Suprapubic skin (tissue), 4 donors: ENCODE measurements around the gene IQCF5. TPM values are rescaled to one million over a fixed set of nuclear protein-coding genes. Genes with fewer than 3 reads are reported as not detected.
"Not testable (repeated sequence)": the region's sequence is repeated elsewhere in the genome, so short reads cannot be mapped to it uniquely, and the experiment has no call there.

ENCODE experiments used
- DNase-seq, 2 donors: peaks; one replicate each; pipeline ENCODE4 v3.0.0-alpha.2; 2019; ENCODE audit warnings: low spot score in 2 of 2
- H3K27ac ChIP-seq: fragments of 200-600 bp; sonication (generic); one replicate; pipeline ENCODE4 v1.5.1; 2019
- H3K27me3 ChIP-seq: fragments of 200-600 bp; sonication (generic); one replicate; pipeline ENCODE4 v1.5.1; 2019
- H3K36me3 ChIP-seq: fragments of 200-600 bp; sonication (generic); one replicate; pipeline ENCODE4 v1.5.1; 2019
- H3K4me1 ChIP-seq: fragments of 200-600 bp; sonication (generic); one replicate; pipeline ENCODE4 v1.5.1; 2019
- H3K4me3 ChIP-seq: fragments of 200-600 bp; sonication (generic); one replicate; pipeline ENCODE4 v1.5.1; 2019; ENCODE audit warnings: mild to moderate bottlenecking
- H3K9me3 ChIP-seq: fragments of 200-600 bp; sonication (generic); one replicate; pipeline ENCODE4 v1.5.1; 2019
- EP300 ChIP-seq: sonication (generic); formaldehyde crosslinking; IDR thresholded peaks from one replicate; pipeline ENCODE4 v1.6.1; 2017; ENCODE audit warnings: antibody characterized with exemption
- POLR2A ChIP-seq, 2 donors: fragments of 450-650 bp; IDR thresholded peaks; one replicate each; pipeline ENCODE4 v1.6.1; 2017; ENCODE audit warnings: antibody characterized with exemption in 2 of 2, mild to moderate bottlenecking in 2 of 2, moderate library complexity in 2 of 2
- POLR2AphosphoS5 ChIP-seq, 3 donors: sonication (generic); formaldehyde crosslinking; IDR thresholded peaks; one replicate each; pipeline ENCODE4 v1.6.1; 2017; ENCODE audit warnings: antibody characterized with exemption in 3 of 3
- WGBS: methylation state at CpG from one replicate; pipeline ENCODE4 v1.1.5; 2018; 5-methylcytosine and 5-hydroxymethylcytosine counted together
- total RNA-seq, 4 donors: library from RNA; depleted of rRNA; stranded (reverse); fragments of >200 nt; gene quantifications; one replicate each; pipeline ENCODE4 v1.1.0, GENCODE V29; 2016
- TF ChIP-seq, protein P1 (sequence below), 2 donors: fragments of 200-600 bp in 1 of 2; fragments of 450-650 bp in 1 of 2; sonication (generic) in 1 of 2; IDR thresholded peaks; one replicate each; pipeline ENCODE4 v1.5.1; 2016 to 2019; ENCODE audit warnings: antibody characterized with exemption in 2 of 2, mild to moderate bottlenecking in 1 of 2, moderate library complexity in 1 of 2

Gene IQCF5
- total RNA-seq, 4 donors from 2014 or later = not detected

DNA sequence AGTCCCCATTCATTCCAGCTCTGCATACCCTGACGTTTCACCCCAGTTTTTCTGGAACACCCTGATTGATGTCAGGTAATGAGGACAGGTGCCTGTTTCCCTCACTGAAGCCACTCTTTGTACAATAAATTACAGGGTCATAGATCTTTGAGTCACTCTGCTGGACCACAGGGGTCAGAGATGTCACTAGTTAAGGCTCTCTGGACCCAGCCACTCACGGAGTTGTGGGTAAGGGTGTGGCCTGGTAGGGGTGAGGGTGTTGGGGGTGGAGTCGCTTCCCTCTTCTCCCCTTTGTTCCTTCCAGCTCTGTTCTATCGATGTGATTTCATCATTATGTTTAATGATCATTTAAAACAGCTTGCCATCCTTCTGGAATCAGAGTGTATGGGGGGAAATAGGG is 512 bp downstream of the IQCF5 start:
- Histone ChIP-seq H3K4me1 (no peaks in the 10 kb centered on the region), H3K27me3 (peaks cover 16% of the 10 kb centered on the region), H3K9me3 (no peaks in the 10 kb centered on the region), H3K27ac (no peak overlapping the region), H3K4me3 (no peak overlapping the region), H3K36me3 (no peaks in the 10 kb centered on the region)
- TF ChIP-seq EP300 (no peak), POLR2AphosphoS5 (IDR thresholded peaks at IDR 0.05) (no peak), POLR2A (IDR thresholded peaks at IDR 0.05) (no peak)
- TF ChIP-seq, protein P1, sequence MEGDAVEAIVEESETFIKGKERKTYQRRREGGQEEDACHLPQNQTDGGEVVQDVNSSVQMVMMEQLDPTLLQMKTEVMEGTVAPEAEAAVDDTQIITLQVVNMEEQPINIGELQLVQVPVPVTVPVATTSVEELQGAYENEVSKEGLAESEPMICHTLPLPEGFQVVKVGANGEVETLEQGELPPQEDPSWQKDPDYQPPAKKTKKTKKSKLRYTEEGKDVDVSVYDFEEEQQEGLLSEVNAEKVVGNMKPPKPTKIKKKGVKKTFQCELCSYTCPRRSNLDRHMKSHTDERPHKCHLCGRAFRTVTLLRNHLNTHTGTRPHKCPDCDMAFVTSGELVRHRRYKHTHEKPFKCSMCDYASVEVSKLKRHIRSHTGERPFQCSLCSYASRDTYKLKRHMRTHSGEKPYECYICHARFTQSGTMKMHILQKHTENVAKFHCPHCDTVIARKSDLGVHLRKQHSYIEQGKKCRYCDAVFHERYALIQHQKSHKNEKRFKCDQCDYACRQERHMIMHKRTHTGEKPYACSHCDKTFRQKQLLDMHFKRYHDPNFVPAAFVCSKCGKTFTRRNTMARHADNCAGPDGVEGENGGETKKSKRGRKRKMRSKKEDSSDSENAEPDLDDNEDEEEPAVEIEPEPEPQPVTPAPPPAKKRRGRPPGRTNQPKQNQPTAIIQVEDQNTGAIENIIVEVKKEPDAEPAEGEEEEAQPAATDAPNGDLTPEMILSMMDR (IDR thresholded peaks at IDR 0.05) = no peak
- DNase-seq = no peak
- WGBS = 50% methylated on average over 4 of the region's 4 CpGs

DNA sequence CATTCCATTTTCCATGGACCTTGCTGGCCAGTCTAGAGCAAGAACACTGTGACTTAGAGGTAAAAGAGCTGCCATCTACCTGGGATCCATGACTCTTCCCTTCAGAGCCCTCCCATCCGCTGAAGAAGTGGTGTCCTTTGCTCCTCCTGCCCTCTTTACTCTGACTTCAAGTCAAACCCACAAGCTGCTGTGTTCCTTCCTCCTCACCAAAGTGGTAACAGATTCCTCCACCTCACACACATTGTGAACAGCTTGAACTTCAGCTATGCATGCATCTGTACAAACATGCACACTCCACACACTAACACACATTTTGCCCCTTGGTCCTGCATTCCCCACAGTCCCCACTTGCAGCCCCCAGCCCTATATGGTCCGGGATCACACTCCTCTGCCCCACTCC is 990 bp downstream of the IQCF5 start:
- DNase-seq = no peak
- Histone ChIP-seq H3K4me1 (no peaks in the 10 kb centered on the region), H3K27me3 (peaks cover 14% of the 10 kb centered on the region), H3K9me3 (no peaks in the 10 kb centered on the region), H3K36me3 (no peaks in the 10 kb centered on the region), H3K27ac (no peak overlapping the region), H3K4me3 (no peak overlapping the region)
- TF ChIP-seq EP300 (no peak), POLR2A (IDR thresholded peaks at IDR 0.05) (no peak), POLR2AphosphoS5 (IDR thresholded peaks at IDR 0.05) (no peak)
- WGBS = 78% methylated on average over 2 of the region's 2 CpGs

DNA sequence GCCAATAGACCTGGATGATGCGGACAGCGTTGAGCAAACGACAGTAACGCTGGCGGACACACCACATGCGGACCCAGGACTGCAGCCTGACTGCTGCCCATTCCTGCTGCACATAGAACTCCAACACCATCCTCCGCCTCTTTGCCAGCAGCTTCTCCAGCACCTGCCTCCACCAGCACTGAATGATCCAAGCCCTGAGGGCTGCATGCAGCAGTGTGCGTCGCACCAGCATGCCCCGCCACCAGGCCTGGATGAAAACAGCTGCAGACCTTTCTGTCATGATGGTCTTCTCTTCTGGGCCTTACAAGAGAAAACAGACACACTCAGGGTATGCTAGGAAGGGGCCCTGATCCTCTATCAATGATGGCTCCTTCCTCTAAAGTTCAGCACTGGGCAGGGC is 1.5 kb downstream of the IQCF5 start:
- H3K9me3 ChIP-seq = no peaks in the 10 kb centered on the region
- TF ChIP-seq EP300 (no peak), POLR2A (IDR thresholded peaks at IDR 0.05) (no peak), POLR2AphosphoS5 (IDR thresholded peaks at IDR 0.05) (no peak)
- TF ChIP-seq, protein P1 (IDR thresholded peaks at IDR 0.05) = no peak
- no peak overlapping the region for H3K4me3 ChIP-seq
- 66% methylated on average over 10 of the region's 10 CpGs for WGBS
- H3K4me1 ChIP-seq = no peaks in the 10 kb centered on the region
- peaks cover 14% of the 10 kb centered on the region for H3K27me3 ChIP-seq
- no peaks in the 10 kb centered on the region for H3K36me3 ChIP-seq
- no peak overlapping the region for H3K27ac ChIP-seq
- no peak for DNase-seq

DNA sequence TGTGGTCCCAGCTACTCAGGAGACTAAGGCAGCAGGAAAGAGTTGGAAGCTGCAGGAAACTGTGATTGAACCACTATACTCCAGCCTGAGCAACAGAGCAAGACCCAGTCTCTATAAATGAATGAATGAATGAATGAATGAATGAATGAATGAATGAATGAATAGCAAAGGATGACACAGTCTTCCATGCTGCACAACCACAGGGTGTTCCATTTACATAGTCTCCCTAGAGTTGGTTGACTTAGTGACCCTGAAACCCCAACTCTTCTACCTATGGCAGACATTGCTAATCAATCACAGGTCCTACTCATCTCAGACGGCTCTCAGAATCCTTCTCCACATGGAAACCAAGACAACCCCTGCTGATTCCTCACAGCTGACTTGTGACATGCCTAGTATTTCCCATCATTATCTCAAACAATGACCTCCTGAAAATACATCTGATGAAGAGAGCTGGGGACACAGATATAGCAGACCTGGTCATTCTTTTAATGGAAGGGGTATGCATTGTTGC is 2.1 kb downstream of the IQCF5 start:
- Histone ChIP-seq H3K4me1 (no peaks in the 10 kb centered on the region), H3K36me3 (no peaks in the 10 kb centered on the region), H3K27ac (no peak overlapping the region), H3K4me3 (no peak overlapping the region), H3K27me3 (peaks cover 14% of the 10 kb centered on the region), H3K9me3 (no peaks in the 10 kb centered on the region)
- no peak for DNase-seq
- TF ChIP-seq EP300 (no peak), POLR2AphosphoS5 (IDR thresholded peaks at IDR 0.05) (no peak), POLR2A (IDR thresholded peaks at IDR 0.05) (no peak)
- TF ChIP-seq, protein P1 (IDR thresholded peaks at IDR 0.05) = no peak
- 56% methylated on average over 1 of the region's 1 CpG for WGBS

DNA sequence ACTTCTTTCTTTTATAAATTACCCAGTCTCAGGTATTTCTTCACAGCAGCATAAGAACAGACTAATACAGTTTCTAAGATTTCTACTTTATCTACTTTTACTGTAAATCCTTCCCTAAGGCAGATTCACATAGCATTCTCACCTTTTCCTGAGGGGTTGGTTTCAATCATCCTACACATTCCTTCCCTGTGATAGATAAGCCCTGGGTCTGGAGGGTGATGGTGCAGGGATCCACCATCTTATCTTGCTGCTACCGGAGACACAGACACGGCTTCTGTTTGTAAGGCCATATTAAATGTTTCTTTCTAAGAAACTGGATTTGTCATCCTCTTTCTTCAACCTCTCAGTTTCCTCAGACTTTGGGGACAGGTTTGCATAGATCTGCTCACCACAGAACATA is 6.1 kb downstream of the IQCF5 start:
- Histone ChIP-seq H3K27me3 (peaks cover 8% of the 10 kb centered on the region), H3K9me3 (no peaks in the 10 kb centered on the region), H3K4me1 (no peaks in the 10 kb centered on the region), H3K4me3 (no peak overlapping the region), H3K27ac (no peak overlapping the region), H3K36me3 (no peaks in the 10 kb centered on the region)
- TF ChIP-seq EP300 (no peak), POLR2AphosphoS5 (IDR thresholded peaks at IDR 0.05) (no peak), POLR2A (IDR thresholded peaks at IDR 0.05) (no peak)
- TF ChIP-seq, protein P1 (IDR thresholded peaks at IDR 0.05) = no peak
- no peak for DNase-seq
- WGBS = 53% methylated on average over 2 of the region's 2 CpGs

DNA sequence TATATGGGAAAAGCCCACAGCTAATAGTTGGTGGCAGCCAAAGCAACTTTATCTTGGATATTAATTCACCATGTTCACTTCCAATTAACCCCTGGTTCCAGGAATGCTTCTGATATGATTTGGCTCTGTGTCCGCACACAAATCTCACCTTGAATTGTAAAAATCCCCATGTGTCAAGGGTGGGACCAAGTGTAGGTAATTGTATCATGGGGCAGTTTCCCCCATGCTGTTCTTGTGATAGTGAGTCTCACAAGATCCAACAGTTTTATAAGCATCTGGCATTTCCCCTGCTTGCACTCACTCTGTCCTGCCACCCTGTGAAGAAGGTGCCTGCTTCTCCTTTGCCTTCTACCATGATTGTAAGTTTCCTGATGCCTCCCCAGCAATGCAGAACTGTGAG is 6.5 kb downstream of the IQCF5 start:
- WGBS = 94% methylated on average over 1 of the region's 1 CpG
- H3K36me3 ChIP-seq, H3K9me3 ChIP-seq, H3K4me3 ChIP-seq, H3K27ac ChIP-seq, H3K4me1 ChIP-seq, H3K27me3 ChIP-seq, DNase-seq: not testable (repeated sequence)
